ENCODE results near the gene JMJD1C.

DNA sequence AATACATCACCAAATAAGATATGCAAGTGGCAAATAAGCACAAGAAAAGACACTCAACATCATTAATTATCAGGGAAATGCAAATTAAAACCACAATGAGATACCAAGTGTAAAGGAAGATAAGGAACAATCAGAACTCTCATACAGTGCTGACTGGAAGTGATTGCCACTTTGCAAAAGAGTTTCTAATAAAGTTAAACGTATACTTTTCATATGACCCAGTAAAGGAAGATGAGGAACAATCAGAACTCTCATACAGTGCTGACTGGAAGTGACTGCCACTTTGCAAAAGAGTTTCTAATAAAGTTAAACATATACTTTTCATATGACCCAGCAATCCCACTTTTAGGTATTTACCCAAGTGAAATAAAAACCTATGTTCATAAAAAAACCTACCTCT is 12.2 kb upstream of the JMJD1C start:
- TF ChIP-seq POLR2A (IDR thresholded peaks at IDR 0.05; ENCODE audit: low read length) (no peak), GATA1 (IDR thresholded peaks at IDR 0.05; ENCODE audit: low read depth, low read length) (no peak)
